ENCODE measurements around the gene ACOX2. TPM values are rescaled to one million over a fixed set of nuclear protein-coding genes. Genes with fewer than 3 reads are reported as not detected.
A peak's percentile ranks its signal among the peaks of the same experiment; 100 is the strongest.

Gene ACOX2
- total and polyA plus RNA-seq, 2 donors (not counting 1 experiment from before 2014, with no cell fraction given), result 19.0 to 20.5 TPM

DNA sequence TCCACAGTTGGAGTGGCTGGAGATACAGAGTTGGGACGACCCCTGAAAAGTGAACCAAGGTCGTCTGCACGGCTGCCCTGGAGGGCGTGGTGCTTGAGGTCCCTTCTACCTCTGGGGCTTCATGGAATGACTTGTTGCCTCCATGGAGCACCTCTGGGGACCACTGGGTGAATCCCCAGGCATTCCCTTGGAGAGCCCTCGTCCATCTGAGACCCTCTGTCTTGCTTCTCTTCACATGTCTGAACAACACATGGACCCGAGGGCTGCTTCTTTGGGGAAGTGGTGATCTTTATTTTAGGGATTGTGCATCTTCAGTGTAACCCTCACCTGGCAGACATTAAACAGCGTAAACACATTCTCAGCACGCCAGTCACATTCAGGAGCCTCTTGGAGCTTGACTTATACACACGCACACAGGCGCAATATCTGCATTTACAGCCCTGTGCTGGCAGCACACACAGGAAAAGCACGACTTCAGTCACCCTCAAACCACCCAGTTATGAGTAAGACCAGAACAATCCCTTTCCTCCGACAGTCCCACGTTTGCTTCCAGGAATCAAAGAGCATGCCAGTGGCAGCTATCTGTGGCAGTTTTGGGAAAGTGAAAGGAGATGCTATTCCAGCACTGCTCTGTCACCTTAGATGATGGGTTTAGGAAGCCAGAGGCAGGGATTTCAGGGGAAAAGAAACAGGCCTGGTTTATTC lies 27.6 kb upstream of the ACOX2 start:
- Histone ChIP-seq H3K9ac (ENCODE audit: insufficient read depth, low read length) (no peak overlapping the region), H3K4me3 (replicated peaks in 1 of 4; ENCODE audit: control extremely low read depth in 1 of 4, insufficient read depth in 1 of 4, low read depth in 3 of 4, low read length in 4 of 4) (no peak overlapping the region), H3K36me3 (ENCODE audit: control insufficient read depth, insufficient read depth, low read length) (no peaks in the 10 kb centered on the region), H3K9me3 (ENCODE audit: control insufficient read depth, insufficient read depth, low read depth, low read length) (no peaks in the 10 kb centered on the region), H3K79me2 (ENCODE audit: control insufficient read depth, insufficient read depth, low read length) (no peaks in the 10 kb centered on the region), H2AFZ (ENCODE audit: low read length) (no peak overlapping the region), H3K27ac (ENCODE audit: insufficient read depth, low read length) (no peak overlapping the region), H3K27me3 (ENCODE audit: control insufficient read depth, insufficient read depth, low read length) (no peaks in the 10 kb centered on the region), H3K4me1 (ENCODE audit: control insufficient read depth, extremely low read depth, insufficient read depth, low read length) (peaks cover 10% of the 10 kb centered on the region), H3K4me2 (ENCODE audit: extremely low read depth, insufficient read depth, low read length) (peak overlapping the region; percentile 38), H4K20me1 (ENCODE audit: control insufficient read depth, extremely low read depth, insufficient read depth, low read length) (no peaks in the 10 kb centered on the region)
- TF ChIP-seq EZH2 (IDR thresholded peaks at IDR 0.05; ENCODE audit: low read length, missing control alignments), result no peak
- TF ChIP-seq, protein P1, sequence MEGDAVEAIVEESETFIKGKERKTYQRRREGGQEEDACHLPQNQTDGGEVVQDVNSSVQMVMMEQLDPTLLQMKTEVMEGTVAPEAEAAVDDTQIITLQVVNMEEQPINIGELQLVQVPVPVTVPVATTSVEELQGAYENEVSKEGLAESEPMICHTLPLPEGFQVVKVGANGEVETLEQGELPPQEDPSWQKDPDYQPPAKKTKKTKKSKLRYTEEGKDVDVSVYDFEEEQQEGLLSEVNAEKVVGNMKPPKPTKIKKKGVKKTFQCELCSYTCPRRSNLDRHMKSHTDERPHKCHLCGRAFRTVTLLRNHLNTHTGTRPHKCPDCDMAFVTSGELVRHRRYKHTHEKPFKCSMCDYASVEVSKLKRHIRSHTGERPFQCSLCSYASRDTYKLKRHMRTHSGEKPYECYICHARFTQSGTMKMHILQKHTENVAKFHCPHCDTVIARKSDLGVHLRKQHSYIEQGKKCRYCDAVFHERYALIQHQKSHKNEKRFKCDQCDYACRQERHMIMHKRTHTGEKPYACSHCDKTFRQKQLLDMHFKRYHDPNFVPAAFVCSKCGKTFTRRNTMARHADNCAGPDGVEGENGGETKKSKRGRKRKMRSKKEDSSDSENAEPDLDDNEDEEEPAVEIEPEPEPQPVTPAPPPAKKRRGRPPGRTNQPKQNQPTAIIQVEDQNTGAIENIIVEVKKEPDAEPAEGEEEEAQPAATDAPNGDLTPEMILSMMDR (conservative IDR thresholded peaks at IDR 0.05 in 1 of 2, IDR thresholded peaks at IDR 0.05 in 1 of 2; ENCODE audit: low read depth in 1 of 2, low read length in 2 of 2), result no peak
- DNase-seq (ENCODE audit: low read depth in 2 of 2), result peak; percentile 57 to 94

DNA sequence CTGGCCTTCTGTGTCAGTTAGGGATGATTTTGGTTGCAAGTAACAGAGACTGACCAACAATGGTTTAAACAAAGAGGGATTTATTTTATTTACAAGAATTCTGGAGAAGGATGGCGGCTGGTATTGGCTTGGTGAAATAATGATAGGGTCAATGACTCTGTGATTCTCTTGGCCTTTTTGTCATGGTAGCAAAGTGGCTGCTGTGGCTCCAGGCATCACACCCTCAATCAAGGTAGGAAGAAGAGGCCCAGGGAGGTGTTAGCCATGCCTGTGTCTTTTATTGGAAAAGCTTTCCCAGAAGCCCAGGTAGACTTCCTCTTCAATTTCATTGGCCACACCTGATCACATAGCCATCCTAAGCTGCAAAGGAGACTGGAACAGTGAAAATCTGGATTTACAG lies 27.1 kb upstream of the ACOX2 start:
- H4K20me1 ChIP-seq (ENCODE audit: control insufficient read depth, extremely low read depth, insufficient read depth, low read length), result no peaks in the 10 kb centered on the region
- no peak overlapping the region for H3K27ac ChIP-seq (ENCODE audit: insufficient read depth, low read length)
- no peaks in the 10 kb centered on the region for H3K79me2 ChIP-seq (ENCODE audit: control insufficient read depth, insufficient read depth, low read length)
- H3K36me3 ChIP-seq (ENCODE audit: control insufficient read depth, insufficient read depth, low read length), result no peaks in the 10 kb centered on the region
- H3K4me2 ChIP-seq (ENCODE audit: extremely low read depth, insufficient read depth, low read length), result no peak overlapping the region
- H3K4me1 ChIP-seq (ENCODE audit: control insufficient read depth, extremely low read depth, insufficient read depth, low read length), result peaks cover 10% of the 10 kb centered on the region
- no peak overlapping the region for H2AFZ ChIP-seq (ENCODE audit: low read length)
- no peaks in the 10 kb centered on the region for H3K9me3 ChIP-seq (ENCODE audit: control insufficient read depth, insufficient read depth, low read depth, low read length)
- H3K4me3 ChIP-seq (replicated peaks in 1 of 4; ENCODE audit: control extremely low read depth in 1 of 4, insufficient read depth in 1 of 4, low read depth in 3 of 4, low read length in 4 of 4), result no peak overlapping the region
- no peaks in the 10 kb centered on the region for H3K27me3 ChIP-seq (ENCODE audit: control insufficient read depth, insufficient read depth, low read length)
- TF ChIP-seq, protein P1 (conservative IDR thresholded peaks at IDR 0.05 in 1 of 2, IDR thresholded peaks at IDR 0.05 in 1 of 2; ENCODE audit: low read depth in 1 of 2, low read length in 2 of 2), result no peak
- TF ChIP-seq EZH2 (IDR thresholded peaks at IDR 0.05; ENCODE audit: low read length, missing control alignments), result no peak
- no peak for DNase-seq (ENCODE audit: low read depth in 2 of 2)
- no peak overlapping the region for H3K9ac ChIP-seq (ENCODE audit: insufficient read depth, low read length)

DNA sequence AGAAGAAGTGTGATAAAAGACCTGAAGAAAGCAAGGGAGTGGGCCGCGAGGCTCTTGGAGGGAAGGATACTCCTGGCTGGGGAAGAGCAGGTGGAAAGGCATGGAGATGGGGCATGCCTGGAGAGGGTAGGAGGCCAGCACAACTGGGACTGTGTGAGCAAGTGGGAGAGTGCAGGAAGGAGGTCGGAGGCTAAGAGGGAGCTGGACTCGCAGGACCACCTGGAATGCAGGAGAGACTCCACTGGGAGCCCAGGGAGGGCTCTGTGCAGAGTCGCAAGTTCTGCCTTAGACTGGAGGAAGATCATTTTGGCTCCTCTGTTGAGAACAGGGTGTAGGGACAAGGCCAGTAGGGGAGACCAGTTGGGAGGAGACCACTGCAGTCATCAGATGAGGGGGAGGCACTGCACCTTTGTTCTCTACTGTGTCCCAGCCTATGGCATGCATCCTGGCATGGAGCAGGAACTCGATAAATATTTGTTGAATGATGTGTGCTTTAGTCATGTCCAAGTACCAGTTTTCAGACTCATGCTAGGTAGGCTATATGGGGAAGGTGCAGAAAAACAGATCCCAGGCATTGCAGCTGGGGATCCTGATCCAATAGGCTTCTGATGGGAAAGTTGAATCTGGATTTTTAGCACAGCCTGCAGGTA lies 26.5 kb upstream of the ACOX2 start:
- H3K4me3 ChIP-seq (replicated peaks in 1 of 4; ENCODE audit: control extremely low read depth in 1 of 4, insufficient read depth in 1 of 4, low read depth in 3 of 4, low read length in 4 of 4), result no peak overlapping the region
- peak in 1 of 2 donors; percentile 56 for DNase-seq (ENCODE audit: low read depth in 2 of 2)
- no peak overlapping the region for H3K9ac ChIP-seq (ENCODE audit: insufficient read depth, low read length)
- no peak for TF ChIP-seq EZH2 (IDR thresholded peaks at IDR 0.05; ENCODE audit: low read length, missing control alignments)
- TF ChIP-seq, protein P1 (conservative IDR thresholded peaks at IDR 0.05 in 1 of 2, IDR thresholded peaks at IDR 0.05 in 1 of 2; ENCODE audit: low read depth in 1 of 2, low read length in 2 of 2), result no peak
- H2AFZ ChIP-seq (ENCODE audit: low read length), result no peak overlapping the region
- no peaks in the 10 kb centered on the region for H3K27me3 ChIP-seq (ENCODE audit: control insufficient read depth, insufficient read depth, low read length)
- H3K79me2 ChIP-seq (ENCODE audit: control insufficient read depth, insufficient read depth, low read length), result no peaks in the 10 kb centered on the region
- H4K20me1 ChIP-seq (ENCODE audit: control insufficient read depth, extremely low read depth, insufficient read depth, low read length), result no peaks in the 10 kb centered on the region
- H3K4me2 ChIP-seq (ENCODE audit: extremely low read depth, insufficient read depth, low read length), result no peak overlapping the region
- no peak overlapping the region for H3K27ac ChIP-seq (ENCODE audit: insufficient read depth, low read length)
- peaks cover 10% of the 10 kb centered on the region for H3K4me1 ChIP-seq (ENCODE audit: control insufficient read depth, extremely low read depth, insufficient read depth, low read length)
- no peaks in the 10 kb centered on the region for H3K36me3 ChIP-seq (ENCODE audit: control insufficient read depth, insufficient read depth, low read length)
- H3K9me3 ChIP-seq (ENCODE audit: control insufficient read depth, insufficient read depth, low read depth, low read length), result no peaks in the 10 kb centered on the region
